ENCODE measurements around the gene UBE2E1.

DNA sequence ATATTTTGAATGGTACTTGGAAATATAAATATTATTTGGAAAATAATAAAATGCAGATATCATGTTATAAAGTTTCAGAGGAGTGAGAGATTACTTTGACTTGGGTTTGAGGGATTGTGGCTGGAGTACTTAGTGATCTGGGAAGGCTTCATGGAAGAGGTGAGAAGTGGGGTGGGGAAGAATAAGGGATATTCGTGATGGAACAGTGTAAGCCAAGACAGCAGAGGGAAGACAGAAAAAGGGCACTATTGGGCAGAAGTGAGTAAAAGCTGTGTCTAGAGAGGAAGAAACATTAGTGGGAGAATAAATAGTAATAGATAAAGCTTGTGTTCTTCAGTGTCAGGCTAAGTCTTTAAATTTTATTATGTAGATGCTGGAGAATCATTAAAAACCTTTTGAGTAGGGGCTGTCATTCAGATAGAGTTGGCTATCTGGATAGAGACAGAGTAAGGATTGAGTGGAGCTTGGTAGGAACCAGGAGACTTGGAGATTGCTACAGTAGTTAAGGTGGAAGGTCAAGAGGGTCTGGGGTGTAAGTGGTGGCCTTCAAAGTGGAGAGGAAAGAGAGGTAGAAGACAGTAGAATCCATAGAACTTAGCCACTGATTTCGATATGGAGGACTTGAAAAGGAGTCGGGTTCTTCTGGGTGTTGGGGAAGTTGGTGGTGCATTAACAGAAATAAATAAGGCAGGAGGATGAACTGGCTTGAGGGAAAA is 11.9 kb downstream of the UBE2E1 start:
- TF ChIP-seq, protein P1, sequence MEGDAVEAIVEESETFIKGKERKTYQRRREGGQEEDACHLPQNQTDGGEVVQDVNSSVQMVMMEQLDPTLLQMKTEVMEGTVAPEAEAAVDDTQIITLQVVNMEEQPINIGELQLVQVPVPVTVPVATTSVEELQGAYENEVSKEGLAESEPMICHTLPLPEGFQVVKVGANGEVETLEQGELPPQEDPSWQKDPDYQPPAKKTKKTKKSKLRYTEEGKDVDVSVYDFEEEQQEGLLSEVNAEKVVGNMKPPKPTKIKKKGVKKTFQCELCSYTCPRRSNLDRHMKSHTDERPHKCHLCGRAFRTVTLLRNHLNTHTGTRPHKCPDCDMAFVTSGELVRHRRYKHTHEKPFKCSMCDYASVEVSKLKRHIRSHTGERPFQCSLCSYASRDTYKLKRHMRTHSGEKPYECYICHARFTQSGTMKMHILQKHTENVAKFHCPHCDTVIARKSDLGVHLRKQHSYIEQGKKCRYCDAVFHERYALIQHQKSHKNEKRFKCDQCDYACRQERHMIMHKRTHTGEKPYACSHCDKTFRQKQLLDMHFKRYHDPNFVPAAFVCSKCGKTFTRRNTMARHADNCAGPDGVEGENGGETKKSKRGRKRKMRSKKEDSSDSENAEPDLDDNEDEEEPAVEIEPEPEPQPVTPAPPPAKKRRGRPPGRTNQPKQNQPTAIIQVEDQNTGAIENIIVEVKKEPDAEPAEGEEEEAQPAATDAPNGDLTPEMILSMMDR (conservative IDR thresholded peaks at IDR 0.05; ENCODE audit: low read length), result no peak
- TF ChIP-seq EZH2phosphoT487 (IDR thresholded peaks at IDR 0.05; ENCODE audit: borderline replicate concordance), result no peak
